ENCODE data around the gene EIF3A.

DNA sequence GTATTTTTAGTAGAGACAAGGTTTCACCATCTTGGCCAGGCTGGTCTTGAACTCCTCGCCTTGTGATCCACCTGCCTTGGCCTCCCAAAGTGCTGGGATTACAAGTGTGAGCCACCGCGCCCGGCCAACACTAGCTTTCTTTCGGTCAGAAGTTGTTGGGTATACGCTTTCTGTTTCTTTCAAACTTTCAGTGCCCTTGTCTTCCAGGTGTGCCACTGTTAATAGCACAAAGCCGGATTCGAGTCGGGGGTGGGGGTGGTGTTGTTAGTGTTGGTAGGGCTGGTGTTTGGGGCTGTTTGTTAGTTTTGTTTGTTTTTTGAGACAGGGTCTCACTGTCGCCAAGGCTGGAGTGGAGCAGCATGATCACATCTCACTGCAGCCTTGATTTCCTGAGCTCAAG, 84.9 kb downstream of the EIF3A start:
- TF ChIP-seq POLR2AphosphoS5 (IDR thresholded peaks at IDR 0.05) (no peak), POLR2A (IDR thresholded peaks at IDR 0.05) (no peak)
- TF ChIP-seq, protein P1, sequence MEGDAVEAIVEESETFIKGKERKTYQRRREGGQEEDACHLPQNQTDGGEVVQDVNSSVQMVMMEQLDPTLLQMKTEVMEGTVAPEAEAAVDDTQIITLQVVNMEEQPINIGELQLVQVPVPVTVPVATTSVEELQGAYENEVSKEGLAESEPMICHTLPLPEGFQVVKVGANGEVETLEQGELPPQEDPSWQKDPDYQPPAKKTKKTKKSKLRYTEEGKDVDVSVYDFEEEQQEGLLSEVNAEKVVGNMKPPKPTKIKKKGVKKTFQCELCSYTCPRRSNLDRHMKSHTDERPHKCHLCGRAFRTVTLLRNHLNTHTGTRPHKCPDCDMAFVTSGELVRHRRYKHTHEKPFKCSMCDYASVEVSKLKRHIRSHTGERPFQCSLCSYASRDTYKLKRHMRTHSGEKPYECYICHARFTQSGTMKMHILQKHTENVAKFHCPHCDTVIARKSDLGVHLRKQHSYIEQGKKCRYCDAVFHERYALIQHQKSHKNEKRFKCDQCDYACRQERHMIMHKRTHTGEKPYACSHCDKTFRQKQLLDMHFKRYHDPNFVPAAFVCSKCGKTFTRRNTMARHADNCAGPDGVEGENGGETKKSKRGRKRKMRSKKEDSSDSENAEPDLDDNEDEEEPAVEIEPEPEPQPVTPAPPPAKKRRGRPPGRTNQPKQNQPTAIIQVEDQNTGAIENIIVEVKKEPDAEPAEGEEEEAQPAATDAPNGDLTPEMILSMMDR (IDR thresholded peaks at IDR 0.05): no peak

Measured in upper lobe of left lung (tissue), 4 donors.